ENCODE data around the gene GOSR1.
"Not testable (repeated sequence)": the region's sequence is repeated elsewhere in the genome, so short reads cannot be mapped to it uniquely, and the experiment has no call there.

GOSR1 gene

DNA sequence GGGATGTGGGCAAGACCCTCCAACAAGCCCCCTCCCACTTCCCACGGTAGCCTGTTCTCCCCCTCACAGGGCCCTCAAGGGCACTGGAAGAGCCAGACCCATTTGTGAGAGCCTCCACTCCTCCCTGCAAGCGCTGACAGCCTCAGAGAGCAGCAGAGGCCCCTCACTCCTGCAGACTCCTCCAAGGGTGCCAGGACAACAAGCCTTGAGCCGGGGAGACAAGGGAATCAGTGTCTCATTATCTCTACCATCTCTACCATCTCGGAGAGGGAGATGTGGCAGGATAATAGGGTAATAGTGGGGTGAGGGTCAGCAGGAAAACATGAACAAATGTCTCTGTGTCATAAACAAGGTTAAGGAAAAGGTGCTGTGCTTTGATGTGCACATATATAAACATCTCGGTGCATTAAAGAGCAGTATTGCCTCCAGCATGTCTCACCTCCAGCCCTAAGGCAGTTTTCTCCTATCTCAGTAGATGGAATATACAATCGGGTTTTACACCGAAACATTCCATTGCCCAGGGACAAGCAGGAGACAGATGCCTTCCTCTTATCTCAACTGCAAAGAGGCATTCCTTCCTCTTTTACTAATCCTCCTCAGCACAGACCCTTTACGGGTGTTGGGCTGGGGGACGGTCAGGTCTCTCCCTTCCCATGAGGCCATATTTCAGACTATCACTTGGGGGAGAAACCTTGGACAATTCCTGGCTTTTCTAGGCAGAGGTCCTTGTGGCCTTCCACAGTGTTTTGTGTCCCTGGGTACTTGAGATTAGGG lies 86.1 kb downstream of the GOSR1 start:
- DNase-seq = not testable (repeated sequence)

DNA sequence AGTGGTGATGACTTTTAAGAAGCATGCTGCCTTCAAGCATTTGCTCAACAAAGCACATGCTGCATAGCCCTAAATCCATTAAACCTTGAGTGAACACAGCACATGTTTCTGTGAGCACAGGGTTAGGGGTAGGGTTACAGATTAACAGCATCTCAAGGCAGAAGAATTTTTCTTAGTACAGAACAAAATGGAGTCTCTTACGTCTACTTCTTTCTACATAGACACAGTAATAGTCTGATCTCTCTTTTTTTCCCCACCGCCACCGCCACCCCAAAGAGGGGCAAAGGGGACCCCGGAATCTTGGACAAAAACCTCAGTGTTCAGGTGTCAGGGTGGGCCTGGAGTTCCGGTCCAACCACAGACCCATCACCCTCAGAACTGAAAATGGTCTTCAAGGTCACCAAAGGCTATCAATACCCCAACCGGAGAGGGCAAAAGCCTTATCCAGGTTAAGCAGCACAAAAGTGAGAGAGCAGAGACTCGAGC lies 86.7 kb downstream of the GOSR1 start:
- not testable (repeated sequence) for DNase-seq

DNA sequence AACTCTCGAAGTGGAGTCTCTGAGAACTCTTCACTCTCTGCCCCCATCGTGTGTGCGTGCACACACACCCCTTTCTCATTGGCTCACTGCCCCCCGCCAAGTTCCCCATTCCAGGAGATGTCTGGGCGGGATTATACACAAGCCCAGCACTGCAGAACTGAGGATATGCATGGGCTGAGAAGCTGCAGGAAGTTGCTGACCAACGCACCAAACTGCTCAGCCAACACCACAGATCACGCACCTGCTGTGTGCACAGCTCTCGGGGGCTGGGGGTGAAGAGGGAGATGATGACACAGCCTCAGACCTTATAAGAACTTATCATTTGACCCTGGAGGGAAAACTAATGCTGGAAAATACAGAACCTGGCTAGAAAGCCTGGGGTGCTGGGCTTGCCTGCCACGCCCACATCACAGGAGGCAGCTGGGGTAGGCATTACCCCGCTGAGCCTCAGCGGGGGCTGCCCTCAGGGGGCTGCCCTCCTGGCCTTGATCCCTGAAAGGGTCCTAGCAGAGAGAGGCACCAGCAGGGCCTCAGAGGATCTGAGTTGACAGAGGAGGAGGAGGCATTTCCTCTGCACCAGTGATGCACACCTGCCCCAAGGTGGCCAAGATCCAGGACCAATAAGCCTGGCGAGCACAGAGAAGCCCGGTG lies 87.3 kb downstream of the GOSR1 start:
- not testable (repeated sequence) for DNase-seq

DNA sequence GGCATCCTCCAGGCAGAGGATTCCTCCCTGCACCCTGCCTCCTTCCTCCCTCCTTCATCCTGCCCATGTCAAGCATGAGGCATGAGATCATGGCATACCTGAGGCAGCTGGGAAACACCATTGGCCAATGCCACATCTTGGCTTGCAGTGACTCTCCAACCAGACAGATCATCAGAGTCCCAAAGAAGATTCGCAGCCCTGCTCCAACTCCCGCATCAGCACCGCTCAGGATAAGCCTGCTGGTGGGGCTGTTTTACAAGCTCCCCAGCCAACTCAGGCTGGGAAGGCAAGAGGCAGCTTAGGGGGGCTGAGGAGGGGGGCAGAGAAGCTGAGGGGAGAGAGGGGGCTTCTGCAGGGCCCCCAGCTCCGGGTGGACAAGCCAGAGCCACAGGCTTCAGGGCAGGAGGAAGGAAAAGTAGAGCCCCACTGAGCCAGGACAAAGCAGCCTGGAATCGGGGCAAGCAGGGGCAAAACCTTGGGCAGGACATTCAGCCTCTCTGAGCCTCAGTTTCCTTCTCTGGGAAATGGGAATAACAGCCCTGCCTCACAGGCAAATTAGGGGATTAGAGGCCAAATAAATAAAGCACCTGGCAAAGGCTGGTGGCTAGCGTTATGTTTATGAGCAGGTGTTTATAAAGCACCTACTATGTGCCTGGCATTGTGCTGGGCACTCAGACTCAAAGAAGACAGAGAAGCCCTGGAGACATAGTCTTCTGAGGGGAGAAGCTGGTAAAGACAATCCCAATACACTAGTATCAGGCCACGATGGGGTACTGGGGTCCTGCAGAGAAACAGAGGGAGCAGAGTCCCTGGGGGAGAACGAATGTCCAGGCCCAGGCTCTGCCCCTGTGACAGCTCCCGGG lies 88.1 kb downstream of the GOSR1 start:
- DNase-seq = no peak

DNA sequence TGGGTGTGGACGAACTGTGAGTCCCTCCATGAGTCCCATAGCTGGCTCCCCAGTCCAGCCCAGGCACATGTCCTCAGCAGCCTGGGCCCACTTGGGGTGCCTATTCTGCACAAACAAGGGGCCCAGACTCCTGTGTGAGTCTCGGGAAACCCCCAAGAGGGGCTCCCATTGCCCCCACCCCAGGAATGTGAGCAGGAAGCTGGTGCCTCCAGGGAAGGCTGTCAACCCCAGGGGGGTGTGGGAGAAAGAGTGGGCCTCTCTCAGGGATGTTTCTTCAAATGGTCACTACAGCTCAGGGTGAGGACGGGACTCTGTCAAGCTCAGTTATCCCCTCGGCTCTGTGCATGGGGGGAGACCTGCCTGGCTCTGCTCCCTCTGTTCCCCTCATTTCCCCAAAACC lies 88.9 kb downstream of the GOSR1 start:
- DNase-seq = not testable (repeated sequence)

DNA sequence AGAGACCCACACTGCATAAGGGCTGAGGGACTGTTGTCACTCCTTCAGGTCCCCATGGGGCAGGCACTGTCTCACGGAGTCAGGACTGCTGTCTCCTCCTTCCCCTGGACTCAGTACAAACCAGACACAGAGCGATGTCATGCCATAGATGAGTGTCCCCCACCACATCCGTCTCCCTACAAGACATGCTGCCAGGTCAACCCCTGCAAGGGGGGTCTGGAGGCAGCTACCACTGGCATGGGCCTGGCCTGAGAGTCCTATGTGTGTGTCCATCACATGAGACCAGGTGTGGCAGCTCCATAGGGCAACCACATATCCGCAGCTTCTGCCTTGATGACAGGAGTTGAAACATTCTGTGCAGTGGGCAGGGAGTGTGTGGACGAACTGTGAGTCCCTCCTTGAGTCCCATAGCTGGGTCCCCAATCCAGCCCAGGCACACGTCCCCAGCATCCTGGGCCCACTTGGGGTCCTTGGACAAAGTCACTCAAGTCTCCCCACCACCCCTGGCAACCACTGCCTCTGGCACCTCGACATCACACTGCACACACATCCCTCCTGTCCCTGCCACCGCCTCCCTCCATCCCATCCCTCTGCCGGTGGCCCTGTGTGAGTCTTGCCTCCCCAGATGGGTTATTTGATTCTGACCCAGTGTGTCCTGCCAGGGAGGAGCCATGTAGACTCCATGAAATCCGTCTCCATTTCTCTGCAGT lies 89.5 kb downstream of the GOSR1 start:
- DNase-seq = not testable (repeated sequence)

DNA sequence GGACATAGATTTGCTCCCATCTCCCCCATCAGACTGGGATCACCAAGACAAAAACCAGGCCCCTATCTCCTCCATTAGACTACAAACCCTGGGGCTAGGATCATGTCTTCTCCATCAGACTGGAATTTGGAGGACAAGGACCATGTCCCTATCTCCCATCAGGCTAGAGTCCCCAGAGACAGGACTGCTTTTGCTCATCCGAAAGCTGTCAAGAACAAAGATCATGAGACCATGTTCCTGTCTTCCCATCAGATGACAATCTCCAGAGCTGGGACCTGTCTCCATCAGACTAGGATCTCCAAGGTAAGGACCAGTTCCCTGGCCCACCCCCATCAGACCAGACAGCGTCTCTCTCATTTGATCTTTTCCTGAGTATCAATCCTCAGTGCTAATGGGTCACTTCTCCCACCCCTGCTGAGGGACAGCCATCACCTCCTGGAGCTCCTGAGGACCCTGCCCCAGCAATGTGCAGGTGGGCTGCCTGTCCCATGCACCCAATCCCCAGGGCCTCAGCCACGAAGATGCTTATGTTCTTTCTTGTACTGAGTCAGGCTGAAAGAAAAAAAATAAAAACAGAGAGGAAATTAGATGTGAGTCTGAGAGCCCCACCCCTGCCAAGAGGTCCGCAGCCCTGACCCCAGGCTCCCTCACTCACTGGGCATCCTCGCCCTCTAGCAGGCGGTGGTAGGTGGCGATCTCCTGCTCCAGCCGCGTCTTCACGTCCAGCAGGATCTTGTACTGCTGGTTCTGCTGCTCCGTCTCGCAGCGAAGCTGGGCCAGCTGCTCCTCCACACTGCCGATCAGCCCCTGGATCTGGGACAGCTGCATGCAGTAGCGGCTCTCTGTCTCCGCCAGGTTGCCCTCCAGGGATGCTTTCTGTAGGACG lies 90.3 kb downstream of the GOSR1 start:
- DNase-seq = no peak

DNA sequence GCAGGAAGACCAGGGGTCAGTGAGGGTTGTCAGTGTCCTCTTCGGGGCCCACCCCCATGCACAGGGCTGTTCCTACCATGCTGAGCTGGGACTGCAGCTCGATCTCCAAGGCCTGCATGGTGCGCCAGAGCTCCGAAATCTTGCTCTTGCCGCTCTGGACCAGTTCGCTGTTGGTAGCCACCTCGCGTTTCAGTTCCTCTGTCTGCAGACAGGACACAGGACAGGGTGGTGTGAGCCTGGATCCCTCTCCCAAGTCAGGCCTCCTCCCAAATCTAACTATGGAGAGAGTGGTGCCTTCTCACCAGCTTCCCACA lies 90.9 kb downstream of the GOSR1 start:
- DNase-seq = no peak

DNA sequence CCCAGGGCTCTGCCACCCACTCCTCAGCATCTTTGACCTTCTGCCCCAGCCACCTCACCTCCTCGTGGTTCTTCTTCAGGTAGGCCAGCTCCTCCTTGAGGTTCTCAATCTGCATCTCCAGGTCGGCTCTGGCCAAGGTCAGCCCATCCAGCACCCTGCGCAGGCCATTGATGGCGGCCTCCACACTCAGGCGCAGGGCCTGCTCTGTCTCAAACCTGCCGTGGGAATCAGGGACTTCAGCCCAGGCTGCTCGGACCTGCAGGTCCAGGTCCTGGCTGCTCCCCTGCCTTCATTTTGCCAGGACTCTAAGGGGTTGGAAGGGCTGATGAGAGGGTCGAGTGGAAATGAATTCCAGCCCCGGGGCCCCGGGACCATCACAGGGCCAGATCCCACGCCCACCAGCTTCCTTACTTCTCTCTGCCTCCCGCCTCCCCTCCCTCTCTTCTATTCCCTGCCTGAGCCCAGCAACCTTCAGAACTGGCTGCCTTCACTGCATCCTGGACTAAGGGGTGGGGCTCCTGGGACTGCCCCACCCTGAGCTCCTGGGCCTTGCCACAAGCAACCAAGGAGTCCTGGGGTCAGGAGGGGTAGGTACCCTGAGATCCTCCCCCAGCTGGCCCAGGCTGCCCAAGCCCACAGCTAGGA lies 92.4 kb downstream of the GOSR1 start:
- DNase-seq = not testable (repeated sequence)

DNA sequence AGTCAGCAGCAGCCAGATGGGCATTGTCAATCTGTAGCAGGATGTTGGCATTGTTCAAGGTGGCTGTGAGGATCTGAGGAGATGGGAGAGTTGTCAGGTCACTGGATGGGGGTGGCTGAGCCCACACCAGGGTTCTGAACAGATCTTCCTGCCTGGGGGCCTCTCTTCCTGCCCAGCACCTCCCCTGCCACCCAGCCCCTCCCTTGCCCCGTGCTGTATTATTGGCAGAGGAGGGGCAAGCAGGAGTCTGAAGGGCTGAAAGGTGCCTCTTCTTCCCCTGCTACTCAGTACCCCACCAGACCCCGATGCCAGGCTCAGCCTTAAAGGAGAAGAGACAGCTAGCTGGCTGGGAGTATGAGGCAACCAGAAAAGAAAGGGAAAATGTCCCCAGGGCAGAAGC lies 93.0 kb downstream of the GOSR1 start:
- no peak for DNase-seq

DNA sequence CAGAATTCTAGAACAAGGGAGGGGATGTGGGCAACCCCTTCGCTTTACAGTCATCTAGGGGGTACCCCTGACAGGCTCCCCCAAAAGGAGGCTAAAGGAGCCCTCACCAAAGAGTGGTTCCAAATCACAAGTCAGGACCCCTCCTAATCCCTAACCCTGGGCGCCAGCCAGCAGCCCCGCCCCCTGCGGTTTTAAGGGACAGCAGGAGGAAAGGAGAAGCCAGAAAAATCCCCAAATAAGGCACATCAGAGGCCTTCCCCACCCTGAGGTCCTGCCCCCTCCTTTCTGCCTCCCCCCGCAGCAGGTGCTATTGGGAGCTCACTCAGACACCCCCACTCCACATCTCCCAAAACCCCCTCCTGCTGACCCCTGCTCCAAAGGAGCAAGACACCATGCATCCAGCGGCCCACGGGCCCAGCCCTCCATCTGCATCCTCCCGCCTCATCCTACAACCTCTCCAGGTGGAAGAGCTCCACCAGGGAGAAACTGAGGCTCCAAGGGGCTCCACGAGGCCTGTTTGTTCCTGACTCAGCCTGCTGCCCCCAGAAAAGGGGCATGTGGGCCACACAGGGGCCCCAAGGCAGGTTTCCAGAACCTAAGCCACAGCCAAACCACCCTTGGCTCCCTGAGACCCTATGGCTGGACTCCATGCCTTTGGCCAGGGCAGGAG lies 93.5 kb downstream of the GOSR1 start:
- no peak for DNase-seq

DNA sequence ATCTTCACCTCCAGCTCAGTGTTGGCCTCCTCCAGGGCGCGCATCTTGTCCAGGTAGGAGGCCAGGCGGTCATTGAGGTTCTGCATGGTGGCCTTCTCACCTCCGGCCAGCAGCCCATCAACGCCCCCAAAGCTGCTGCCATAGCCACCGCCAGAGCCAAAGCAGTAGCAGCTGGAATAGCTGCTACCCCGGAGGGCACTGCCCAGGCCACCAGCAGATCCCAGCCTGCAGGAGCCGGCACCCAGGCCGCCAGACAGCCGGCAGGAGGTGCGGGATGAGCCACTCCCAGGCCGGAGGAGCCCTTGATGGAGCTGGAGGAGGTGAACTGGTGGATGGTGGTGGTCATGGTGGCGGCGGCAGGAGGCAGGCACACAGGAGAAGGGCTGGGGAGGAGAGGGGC lies 94.2 kb downstream of the GOSR1 start:
- not testable (repeated sequence) for DNase-seq

DNA sequence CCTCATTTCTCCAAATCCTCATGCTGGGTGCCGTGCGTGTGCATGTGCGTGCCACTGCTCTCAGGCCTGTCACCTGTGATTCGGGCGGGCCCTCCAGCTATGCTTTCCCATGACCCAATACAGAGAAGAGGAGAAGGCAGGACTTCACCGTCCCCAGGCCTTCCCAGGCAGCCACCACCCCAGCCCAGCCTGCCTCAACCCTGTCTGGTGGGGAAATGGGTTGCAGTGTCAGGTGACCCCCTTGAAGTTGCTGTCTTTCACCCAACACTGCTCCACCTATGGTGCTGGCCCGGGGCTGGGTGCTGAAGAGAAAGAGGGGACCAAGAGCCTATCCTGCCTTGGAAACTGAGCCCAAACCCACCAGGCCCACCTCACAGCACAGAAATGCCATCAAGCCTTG lies 94.7 kb downstream of the GOSR1 start:
- DNase-seq = no peak

DNA sequence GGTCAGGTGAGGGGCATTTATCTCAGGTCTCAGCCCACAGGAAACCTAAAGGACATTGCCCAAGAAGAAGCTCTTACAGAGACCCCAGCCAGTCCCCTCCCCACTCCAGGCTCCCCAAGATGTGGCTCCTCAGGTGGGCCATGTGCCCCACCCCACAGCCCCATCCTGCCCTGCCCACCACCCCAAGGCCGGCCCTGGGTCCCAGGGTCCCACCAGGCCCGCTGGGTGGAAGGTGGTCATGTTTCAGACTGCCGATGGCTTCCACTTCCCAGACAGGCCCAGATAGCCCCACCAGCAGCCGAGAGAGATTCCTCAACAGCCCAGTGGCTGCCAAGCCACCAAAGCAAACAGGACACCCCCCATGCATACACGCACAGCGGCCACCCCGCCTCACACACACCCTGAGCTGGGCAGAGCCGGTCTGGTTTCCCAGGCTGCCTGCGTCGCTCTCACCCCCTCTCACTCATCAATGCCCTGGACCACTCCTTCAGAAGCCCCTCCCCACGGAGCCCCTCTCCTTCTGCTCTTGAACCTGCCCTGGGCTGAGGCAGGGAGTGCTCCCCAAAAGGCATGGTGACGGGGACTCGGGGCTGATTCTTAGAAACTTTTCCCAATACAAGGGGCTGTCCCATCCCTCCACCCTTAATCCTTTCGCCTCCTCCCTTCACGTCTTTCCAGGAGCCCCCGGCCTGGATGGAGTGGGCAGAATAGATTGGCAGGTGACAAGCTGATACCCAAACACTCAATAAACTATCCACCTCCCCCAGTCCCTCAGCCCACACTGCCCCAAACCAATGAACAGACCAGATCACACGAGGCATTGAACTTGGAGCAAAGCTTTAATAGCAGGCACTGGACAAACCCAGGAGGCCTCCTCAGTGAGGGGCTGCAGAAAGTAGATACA lies 95.7 kb downstream of the GOSR1 start:
- not testable (repeated sequence) for DNase-seq

DNA sequence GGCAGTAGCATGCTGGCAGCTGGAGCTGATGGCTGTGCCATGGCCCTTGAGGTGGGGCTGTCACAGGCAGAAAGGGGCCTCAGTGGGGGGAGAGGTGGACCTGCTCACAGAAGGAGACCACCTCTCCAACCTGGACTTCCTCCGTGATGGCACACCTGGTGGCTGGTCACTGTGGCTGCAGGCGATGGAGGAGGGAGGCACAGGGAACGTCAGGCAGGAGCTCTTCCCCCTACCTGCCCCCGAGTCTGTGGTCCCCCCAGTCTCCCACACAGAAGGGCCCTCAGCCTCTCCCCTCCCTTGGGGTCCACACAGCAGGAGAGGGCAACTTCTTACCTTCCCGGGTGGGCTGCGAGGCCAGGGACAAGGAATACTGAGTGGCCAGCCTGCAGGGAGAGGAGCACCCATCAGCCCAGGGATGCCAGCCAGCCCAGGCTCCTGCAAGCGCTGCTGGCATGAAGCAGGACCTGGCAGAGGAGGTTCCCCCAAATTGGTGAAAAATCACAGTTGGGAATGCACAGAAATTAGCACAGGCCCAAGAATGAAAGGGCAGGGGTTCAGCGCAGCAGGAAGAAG lies 96.5 kb downstream of the GOSR1 start:
- DNase-seq = no peak

DNA sequence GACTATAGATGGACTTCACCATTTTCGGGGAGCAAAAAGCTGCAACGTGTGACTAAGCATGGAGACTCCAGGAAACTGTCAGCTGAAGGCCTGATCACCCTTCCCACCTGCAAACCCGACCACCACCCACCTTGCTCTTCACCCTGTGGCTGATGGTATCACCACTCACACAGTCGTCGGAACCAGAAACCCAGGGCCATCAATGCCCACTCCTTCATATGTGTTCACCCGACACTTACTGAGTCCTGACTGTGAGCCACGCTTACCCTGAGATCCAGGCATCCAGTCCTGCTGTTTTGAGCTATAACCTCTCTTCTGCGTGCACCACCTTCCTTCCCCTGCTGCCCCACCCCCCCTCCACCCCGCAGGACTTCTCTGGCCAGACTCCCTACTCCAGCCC lies 97.1 kb downstream of the GOSR1 start:
- not testable (repeated sequence) for DNase-seq

DNA sequence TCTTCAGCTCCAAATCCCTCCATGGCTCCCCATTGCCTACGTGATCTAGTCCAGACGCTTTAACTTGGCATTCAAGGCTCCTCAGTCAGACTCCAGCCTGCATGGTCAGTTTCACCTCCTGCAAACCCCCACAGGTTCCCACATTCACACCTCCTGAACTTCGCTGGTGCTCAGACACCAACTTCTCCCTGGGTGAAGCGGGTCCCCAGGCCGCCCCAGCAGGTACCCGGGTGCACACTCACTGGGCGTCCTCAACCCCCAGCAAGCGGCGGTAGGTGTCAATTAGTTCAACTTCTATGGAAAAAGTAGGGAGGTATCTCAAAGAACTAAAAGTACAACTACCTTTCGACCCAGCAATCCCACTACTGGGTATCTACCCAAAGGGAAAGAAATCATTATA lies 97.6 kb downstream of the GOSR1 start:
- DNase-seq = not testable (repeated sequence)

DNA sequence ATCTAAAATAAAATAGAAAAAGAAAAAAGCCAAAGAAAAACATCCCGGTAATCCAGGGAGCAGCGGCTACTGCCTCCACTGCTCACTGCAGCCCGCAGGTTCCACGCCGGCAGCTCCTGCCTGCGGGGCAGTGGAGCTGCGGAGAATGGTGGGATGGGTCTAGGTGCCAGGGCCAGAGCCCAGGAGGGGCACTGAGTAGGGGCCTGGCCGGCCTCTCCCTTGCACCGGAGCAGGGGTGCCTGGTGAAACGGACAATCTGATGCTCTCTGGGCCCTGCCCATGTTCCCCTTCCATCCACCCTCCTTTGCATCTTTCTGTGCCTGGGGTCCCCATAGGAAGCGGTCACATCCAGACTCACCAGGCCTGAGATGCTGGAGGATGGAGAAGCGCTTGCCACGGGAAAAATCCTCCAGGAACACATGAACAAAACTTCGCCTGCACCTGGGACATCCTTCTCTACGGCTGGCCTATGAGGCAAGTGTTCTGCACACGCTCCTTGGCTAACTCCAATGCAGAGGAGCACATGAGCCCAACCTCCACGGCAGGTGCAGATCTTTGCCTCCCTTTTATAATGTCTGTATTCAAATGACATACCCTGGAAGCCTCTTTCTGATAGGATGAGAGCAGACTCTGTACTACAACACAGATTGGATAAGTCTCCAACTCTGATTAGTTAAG lies 98.6 kb downstream of the GOSR1 start:
- not testable (repeated sequence) for DNase-seq

Data from activated CD4-positive, alpha-beta T cell treated with anti-CD3 and anti-CD28 coated beads, Interleukin-2, amount 50 U/mL, for 16 hours (primary cell).